ENCODE measurements around the gene NT5DC1.

NT5DC1 gene

DNA sequence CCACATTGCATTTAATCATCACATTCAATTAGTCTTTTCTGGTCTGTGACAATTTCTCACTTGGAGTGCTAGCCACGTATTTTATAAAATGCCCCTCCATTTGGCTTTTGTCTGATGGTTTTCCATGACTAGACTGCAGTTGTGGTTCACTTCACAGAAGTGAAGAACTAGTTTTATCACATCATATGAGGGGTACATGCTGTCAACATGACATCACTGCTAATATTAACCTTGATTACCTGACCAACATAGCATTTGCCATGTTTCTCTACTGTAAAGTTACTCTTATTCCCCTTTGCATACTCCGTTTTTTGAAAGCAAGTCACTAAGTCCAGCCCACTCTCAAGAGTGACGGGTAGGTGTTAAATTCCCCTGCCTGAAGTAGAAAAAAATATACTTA, 73.3 kb downstream of the NT5DC1 start:
- H3K4me3 ChIP-seq (ENCODE audit: low read length), result no peak overlapping the region
- TF ChIP-seq, protein P1, sequence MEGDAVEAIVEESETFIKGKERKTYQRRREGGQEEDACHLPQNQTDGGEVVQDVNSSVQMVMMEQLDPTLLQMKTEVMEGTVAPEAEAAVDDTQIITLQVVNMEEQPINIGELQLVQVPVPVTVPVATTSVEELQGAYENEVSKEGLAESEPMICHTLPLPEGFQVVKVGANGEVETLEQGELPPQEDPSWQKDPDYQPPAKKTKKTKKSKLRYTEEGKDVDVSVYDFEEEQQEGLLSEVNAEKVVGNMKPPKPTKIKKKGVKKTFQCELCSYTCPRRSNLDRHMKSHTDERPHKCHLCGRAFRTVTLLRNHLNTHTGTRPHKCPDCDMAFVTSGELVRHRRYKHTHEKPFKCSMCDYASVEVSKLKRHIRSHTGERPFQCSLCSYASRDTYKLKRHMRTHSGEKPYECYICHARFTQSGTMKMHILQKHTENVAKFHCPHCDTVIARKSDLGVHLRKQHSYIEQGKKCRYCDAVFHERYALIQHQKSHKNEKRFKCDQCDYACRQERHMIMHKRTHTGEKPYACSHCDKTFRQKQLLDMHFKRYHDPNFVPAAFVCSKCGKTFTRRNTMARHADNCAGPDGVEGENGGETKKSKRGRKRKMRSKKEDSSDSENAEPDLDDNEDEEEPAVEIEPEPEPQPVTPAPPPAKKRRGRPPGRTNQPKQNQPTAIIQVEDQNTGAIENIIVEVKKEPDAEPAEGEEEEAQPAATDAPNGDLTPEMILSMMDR (IDR thresholded peaks at IDR 0.05; ENCODE audit: insufficient read depth, low read depth, low read length, missing control alignments), result no peak
- no peak for DNase-seq (ENCODE audit: low read depth)

DNA sequence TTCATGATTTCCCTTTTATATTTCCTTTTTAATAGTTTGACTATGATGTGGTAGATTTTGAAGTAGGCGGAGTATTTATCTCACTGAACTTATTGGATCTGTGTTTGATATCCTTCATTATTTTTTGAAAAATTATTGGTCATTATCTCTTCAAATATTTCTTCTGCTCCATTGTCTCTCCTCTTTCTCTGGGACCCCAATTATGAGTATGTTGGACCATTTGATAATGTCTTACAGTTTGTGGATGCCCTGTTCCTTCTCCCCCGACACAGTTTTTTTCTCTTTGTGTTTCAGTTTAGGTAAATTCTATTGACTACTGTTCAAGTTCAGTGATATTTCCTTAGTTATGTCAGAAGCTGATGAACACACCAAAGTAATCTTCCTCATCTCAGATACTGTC, 74.7 kb downstream of the NT5DC1 start:
- no peak overlapping the region for H3K4me3 ChIP-seq (ENCODE audit: low read length)
- TF ChIP-seq, protein P1 (IDR thresholded peaks at IDR 0.05; ENCODE audit: insufficient read depth, low read depth, low read length, missing control alignments), result no peak
- no peak for DNase-seq (ENCODE audit: low read depth)

GRCh38 chr6:116176596-116176995, 75.9 kb downstream of the NT5DC1 start:
- TF ChIP-seq, protein P1 (IDR thresholded peaks at IDR 0.05; ENCODE audit: insufficient read depth, low read depth, low read length, missing control alignments), result no peak
- no peak for DNase-seq (ENCODE audit: low read depth)
- H3K4me3 ChIP-seq (ENCODE audit: low read length), result no peak overlapping the region

DNA sequence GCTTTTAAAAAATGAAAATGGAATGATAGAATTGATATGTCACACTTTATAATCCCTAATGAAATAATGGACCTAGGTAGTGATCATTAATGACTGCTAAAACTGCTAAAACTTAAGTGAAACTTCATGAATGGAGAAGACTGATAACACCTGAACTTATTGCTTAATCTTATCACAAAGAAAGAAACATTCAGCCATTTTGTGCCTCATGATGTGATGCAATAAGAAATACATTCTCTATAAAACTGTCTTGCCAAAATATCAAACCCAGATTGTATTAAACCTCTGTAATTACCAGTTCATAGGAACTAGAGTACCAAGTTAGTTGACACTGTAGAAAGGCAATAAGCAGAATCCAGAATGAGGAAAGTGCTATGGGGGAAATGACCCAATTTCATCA, 79.7 kb downstream of the NT5DC1 start:
- H3K4me3 ChIP-seq (ENCODE audit: low read length), result no peak overlapping the region
- no peak for DNase-seq (ENCODE audit: low read depth)
- TF ChIP-seq, protein P1 (IDR thresholded peaks at IDR 0.05; ENCODE audit: insufficient read depth, low read depth, low read length, missing control alignments), result no peak

GRCh38 chr6:116189472-116189871, 88.8 kb downstream of the NT5DC1 start:
- TF ChIP-seq, protein P1 (IDR thresholded peaks at IDR 0.05; ENCODE audit: insufficient read depth, low read depth, low read length, missing control alignments), result no peak
- DNase-seq (ENCODE audit: low read depth), result no peak
- H3K4me3 ChIP-seq (ENCODE audit: low read length), result no peak overlapping the region

DNA sequence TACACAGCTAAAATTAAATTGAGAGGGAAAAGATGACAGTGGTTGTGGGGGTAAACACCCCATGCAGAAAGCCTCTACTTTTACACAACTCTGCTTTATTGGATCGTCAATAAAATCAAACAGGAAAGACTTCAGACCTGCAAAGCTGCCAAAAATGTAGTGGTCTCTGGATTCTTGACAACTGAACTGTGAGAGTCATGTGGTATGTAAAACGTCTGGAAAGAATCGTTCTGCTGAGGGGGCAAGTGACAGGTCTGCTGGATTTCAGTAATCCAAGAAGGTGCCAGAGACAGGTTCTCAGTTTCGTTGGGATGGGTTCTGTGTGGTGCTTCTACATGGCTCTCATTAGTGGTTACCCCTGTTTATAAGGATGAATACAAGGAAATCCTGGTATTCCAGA, 89.9 kb downstream of the NT5DC1 start:
- no peak overlapping the region for H3K4me3 ChIP-seq (ENCODE audit: low read length)
- TF ChIP-seq, protein P1 (IDR thresholded peaks at IDR 0.05; ENCODE audit: insufficient read depth, low read depth, low read length, missing control alignments), result no peak
- DNase-seq (ENCODE audit: low read depth), result no peak

- no peak overlapping the region for H3K4me3 ChIP-seq (ENCODE audit: low read length)
- TF ChIP-seq, protein P1 (IDR thresholded peaks at IDR 0.05; ENCODE audit: insufficient read depth, low read depth, low read length, missing control alignments), result no peak
- no peak for DNase-seq (ENCODE audit: low read depth)
Measured at GRCh38 chr6:116191881-116192280, 91.2 kb downstream of the NT5DC1 start.
